ENCODE data around the gene GRIK3. TPM values are rescaled to one million over a fixed set of nuclear protein-coding genes. Genes with fewer than 3 reads are reported as not detected.

The GRIK3 gene
- polyA plus RNA-seq, 2 of the 4 experiments (the other 2 are of a cell fraction), result not detected

GRCh38 chr1:36851087-36851486 is 183.2 kb downstream of the GRIK3 start:
- Histone ChIP-seq H3K4me3 (no peak overlapping the region), H3K4me1 (no peaks in the 10 kb centered on the region), H3K9me3 (no peaks in the 10 kb centered on the region), H3K27ac (no peak overlapping the region), H3K4me2 (no peak overlapping the region)
- 4% methylated on average over 6 of the region's 6 CpGs for WGBS (ENCODE audit: missing lambda C conversion rate)
- no peak for ATAC-seq
- ChIA-PET POLR2A (no interaction called here), CTCF (interaction anchor here (1.3 to 1.4 kb wide), 3 partner anchors 12 to 19 kb away, joined by 3 read pairs; no protein-coding TSS in a partner anchor)
- FAIRE-seq, result no peak
- DNase-seq (ENCODE audit: low read depth in 1 of 2, low spot score in 1 of 2), result no peak
- TF ChIP-seq RAD21 (conservative IDR thresholded peaks at IDR 0.05 in 1 of 2, IDR thresholded peaks at IDR 0.05 in 1 of 2) (no peak), JUN (IDR thresholded peaks at IDR 0.05) (no peak), ATOH8 (CRISPR knock-in tag; IDR thresholded peaks at IDR 0.05; ENCODE audit: low read depth) (no peak)

GRCh38 chr1:36849956-36850355 is 184.4 kb downstream of the GRIK3 start:
- no peak overlapping the region for H3K4me3 ChIP-seq
- ChIA-PET CTCF (no interaction called here), POLR2A (no interaction called here)
- FAIRE-seq (no peak), DNase-seq (ENCODE audit: low read depth in 1 of 2, low spot score in 1 of 2) (no peak), ATAC-seq (no peak)
- no peak overlapping the region for H3K27ac ChIP-seq
- H3K9me3 ChIP-seq, result no peaks in the 10 kb centered on the region
- H3K4me1 ChIP-seq, result no peaks in the 10 kb centered on the region
- no peak overlapping the region for H3K4me2 ChIP-seq
- 35% methylated on average over 4 of the region's 12 CpGs for WGBS (ENCODE audit: missing lambda C conversion rate)
- no peak for TF ChIP-seq CHD4 (IDR thresholded peaks at IDR 0.05; ENCODE audit: borderline replicate concordance)
- no peak for TF ChIP-seq PHF8 (IDR thresholded peaks at IDR 0.05; ENCODE audit: borderline replicate concordance, low read depth)
- no peak for TF ChIP-seq HDAC2 (IDR thresholded peaks at IDR 0.05)
- no peak for TF ChIP-seq HOXB5 (CRISPR knock-in tag; IDR thresholded peaks at IDR 0.05)
- no peak for TF ChIP-seq MAX (IDR thresholded peaks at IDR 0.05)
- TF ChIP-seq FOXS1 (CRISPR knock-in tag; IDR thresholded peaks at IDR 0.05), result no peak
- no peak for TF ChIP-seq BHLHE40 (IDR thresholded peaks at IDR 0.05; ENCODE audit: low read depth, low read length)

GRCh38 chr1:36847761-36848160 is 186.6 kb downstream of the GRIK3 start:
- FAIRE-seq, result no peak
- WGBS (ENCODE audit: missing lambda C conversion rate), result 0% methylated on average over 2 of the region's 2 CpGs
- ATAC-seq, result no peak
- no peak for DNase-seq (ENCODE audit: low read depth in 1 of 2, low spot score in 1 of 2)
- no peaks in the 10 kb centered on the region for H3K9me3 ChIP-seq
- no peaks in the 10 kb centered on the region for H3K4me1 ChIP-seq
- CTCF ChIA-PET, result no interaction called here
- POLR2A ChIA-PET, result no interaction called here
- no peak overlapping the region for H3K4me2 ChIP-seq
- TF ChIP-seq NR3C1 (IDR thresholded peaks at IDR 0.05) (no peak), MAFK (IDR thresholded peaks at IDR 0.05; ENCODE audit: partially characterized antibody) (no peak), HOXA7 (CRISPR knock-in tag; IDR thresholded peaks at IDR 0.05) (no peak), EP300 (IDR thresholded peaks at IDR 0.05) (no peak), POLR2AphosphoS2 (conservative IDR thresholded peaks at IDR 0.05; ENCODE audit: low read length) (no peak), MAX (IDR thresholded peaks at IDR 0.05) (no peak), ZFP36 (IDR thresholded peaks at IDR 0.05; ENCODE audit: borderline replicate concordance, partially characterized antibody) (no peak), CEBPB (IDR thresholded peaks at IDR 0.05) (no peak), REST (IDR thresholded peaks at IDR 0.05) (no peak), CBX8 (IDR thresholded peaks at IDR 0.05) (no peak), TP53 (CRISPR knock-in tag; IDR thresholded peaks at IDR 0.05) (no peak), NFE2L2 (conservative IDR thresholded peaks at IDR 0.05; ENCODE audit: low read length) (no peak), FOSL2 (IDR thresholded peaks at IDR 0.05) (no peak), FOSL2 (CRISPR knock-in tag; IDR thresholded peaks at IDR 0.05) (no peak), FOXS1 (CRISPR knock-in tag; IDR thresholded peaks at IDR 0.05) (no peak), JUNB (IDR thresholded peaks at IDR 0.05) (no peak), HES2 (IDR thresholded peaks at IDR 0.05) (no peak)
- H3K27ac ChIP-seq, result no peak overlapping the region
- no peak overlapping the region for H3K4me3 ChIP-seq
